ENCODE measurements around the gene FANCI.

FANCI gene

GRCh38 chr15:89283201-89283600, 39.4 kb downstream of the FANCI start:
- ChIA-PET POLR2A (no interaction called here), CTCF (interaction anchor here (0.9 to 4.1 kb wide), 2 partner anchors 12 to 18 kb away, joined by 3 to 17 read pairs; no protein-coding TSS in a partner anchor)

DNA sequence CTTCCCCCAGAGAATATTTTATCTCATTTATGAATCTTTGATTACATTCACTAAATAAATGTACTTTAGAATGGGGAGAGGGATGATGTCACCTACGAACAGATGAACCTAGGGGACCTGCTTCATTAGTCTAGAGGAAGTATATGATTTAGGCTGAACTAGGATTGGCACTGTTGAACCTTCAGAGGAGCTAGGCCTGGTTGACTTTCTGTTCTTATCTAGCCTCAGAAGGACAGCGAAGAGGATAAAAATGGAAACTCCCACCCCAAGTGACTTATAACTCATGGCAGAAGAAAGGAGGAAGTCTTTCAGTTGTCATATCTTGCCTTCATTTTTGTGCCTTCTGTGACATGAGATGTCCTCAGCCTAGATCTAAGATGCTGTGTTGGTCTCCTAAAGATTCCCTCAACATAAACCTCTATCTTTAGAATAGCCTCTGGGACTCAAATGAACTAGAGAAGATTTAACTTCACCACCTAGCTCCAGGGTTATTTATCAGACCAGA, 48.2 kb downstream of the FANCI start:
- TF ChIP-seq, protein P1, sequence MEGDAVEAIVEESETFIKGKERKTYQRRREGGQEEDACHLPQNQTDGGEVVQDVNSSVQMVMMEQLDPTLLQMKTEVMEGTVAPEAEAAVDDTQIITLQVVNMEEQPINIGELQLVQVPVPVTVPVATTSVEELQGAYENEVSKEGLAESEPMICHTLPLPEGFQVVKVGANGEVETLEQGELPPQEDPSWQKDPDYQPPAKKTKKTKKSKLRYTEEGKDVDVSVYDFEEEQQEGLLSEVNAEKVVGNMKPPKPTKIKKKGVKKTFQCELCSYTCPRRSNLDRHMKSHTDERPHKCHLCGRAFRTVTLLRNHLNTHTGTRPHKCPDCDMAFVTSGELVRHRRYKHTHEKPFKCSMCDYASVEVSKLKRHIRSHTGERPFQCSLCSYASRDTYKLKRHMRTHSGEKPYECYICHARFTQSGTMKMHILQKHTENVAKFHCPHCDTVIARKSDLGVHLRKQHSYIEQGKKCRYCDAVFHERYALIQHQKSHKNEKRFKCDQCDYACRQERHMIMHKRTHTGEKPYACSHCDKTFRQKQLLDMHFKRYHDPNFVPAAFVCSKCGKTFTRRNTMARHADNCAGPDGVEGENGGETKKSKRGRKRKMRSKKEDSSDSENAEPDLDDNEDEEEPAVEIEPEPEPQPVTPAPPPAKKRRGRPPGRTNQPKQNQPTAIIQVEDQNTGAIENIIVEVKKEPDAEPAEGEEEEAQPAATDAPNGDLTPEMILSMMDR (IDR thresholded peaks at IDR 0.05; ENCODE audit: insufficient read depth, low read length, missing control alignments) = no peak
- DNase-seq (ENCODE audit: low read depth, low spot score) = no peak
- CTCF ChIA-PET = interaction anchor here (1.4 to 2.8 kb wide), 2 partner anchors 14 to 85 kb away, joined by 4 to 8 read pairs; no protein-coding TSS in a partner anchor
- POLR2A ChIA-PET = no interaction called here
- no peak overlapping the region for H3K4me3 ChIP-seq (ENCODE audit: low read depth, low read length)

More at GRCh38 chr15:89283201-89283600, 39.4 kb downstream of the FANCI start:
- H3K4me3 ChIP-seq (ENCODE audit: low read depth, low read length) = no peak overlapping the region
- no peak for DNase-seq (ENCODE audit: low read depth, low spot score)
- TF ChIP-seq, protein P1 (IDR thresholded peaks at IDR 0.05; ENCODE audit: insufficient read depth, low read length, missing control alignments) = no peak

GRCh38 chr15:89293012-89293411, 49.2 kb downstream of the FANCI start:
- CTCF ChIA-PET = interaction anchor here (2.8 to 3.3 kb wide), 2 partner anchors 12 to 86 kb away, joined by 8 read pairs; no protein-coding TSS in a partner anchor
- TF ChIP-seq, protein P1 (IDR thresholded peaks at IDR 0.05; ENCODE audit: insufficient read depth, low read length, missing control alignments) = no peak
- H3K4me3 ChIP-seq (ENCODE audit: low read depth, low read length) = no peak overlapping the region
- no peak for DNase-seq (ENCODE audit: low read depth, low spot score)
- POLR2A ChIA-PET = interaction anchor here (0.6 kb wide), 1 partner anchor 13 kb away, joined by 3 read pairs; no protein-coding TSS in a partner anchor

GRCh38 chr15:89299896-89300295, 56.1 kb downstream of the FANCI start:
- H3K4me3 ChIP-seq (ENCODE audit: low read depth, low read length) = no peak overlapping the region
- ChIA-PET POLR2A (no interaction called here), CTCF (interaction anchor here (0.6 to 7.1 kb wide), 17 partner anchors 9 to 619 kb away, joined by 3 to 123 read pairs (median 6); partner anchors contain the start of gene FANCI)
- DNase-seq (ENCODE audit: low read depth, low spot score) = peak; percentile 23
- TF ChIP-seq, protein P1 (IDR thresholded peaks at IDR 0.05; ENCODE audit: insufficient read depth, low read length, missing control alignments) = peak; percentile 20

- ChIA-PET POLR2A (no interaction called here), CTCF (interaction anchor here (0.9 to 7.1 kb wide), 9 partner anchors 8 to 424 kb away, joined by 4 to 123 read pairs (median 10); no protein-coding TSS in a partner anchor)
- no peak overlapping the region for H3K4me3 ChIP-seq (ENCODE audit: low read depth, low read length)
- TF ChIP-seq, protein P1 (IDR thresholded peaks at IDR 0.05; ENCODE audit: insufficient read depth, low read length, missing control alignments) = no peak
- DNase-seq (ENCODE audit: low read depth, low spot score) = no peak
Measured at GRCh38 chr15:89301304-89302089, 57.7 kb downstream of the FANCI start.

DNA sequence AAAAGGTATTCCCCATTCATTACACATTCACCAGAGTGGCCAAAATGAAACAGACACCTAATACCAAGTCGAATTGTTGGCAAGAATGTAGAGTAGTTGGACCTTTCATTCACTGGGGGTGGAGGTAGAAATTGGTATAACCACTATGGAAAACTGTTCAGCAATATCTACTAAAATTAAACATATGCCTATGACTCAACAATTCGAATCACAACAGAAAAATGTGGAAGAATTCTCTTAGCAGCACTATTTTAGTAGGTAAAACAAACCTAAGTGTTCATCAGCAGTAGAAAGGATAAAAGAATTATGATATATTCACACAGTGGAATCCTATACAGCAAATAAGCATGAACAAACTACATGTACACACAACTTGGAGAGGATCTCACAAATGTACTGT, 60.2 kb downstream of the FANCI start:
- no peak for DNase-seq (ENCODE audit: low read depth, low spot score)
- H3K4me3 ChIP-seq (ENCODE audit: low read depth, low read length) = no peak overlapping the region
- TF ChIP-seq, protein P1 (IDR thresholded peaks at IDR 0.05; ENCODE audit: insufficient read depth, low read length, missing control alignments) = no peak
- ChIA-PET POLR2A (no interaction called here), CTCF (interaction anchor here (1.4 to 7.1 kb wide), 4 partner anchors 10 to 99 kb away, joined by 4 to 123 read pairs (median 10); no protein-coding TSS in a partner anchor)

Data from AG04449 (cell line).